NCI-H2196 treated with DMSO at 0.1 percent for 48 hours (cell line): ENCODE measurements around the gene CFAP74.
"Not testable (repeated sequence)": the region's sequence is repeated elsewhere in the genome, so short reads cannot be mapped to it uniquely, and the experiment has no call there.

ENCODE experiments used
- DNase-seq: peaks from one replicate; lab custom pipeline; 2025; ENCODE audit not compliant: unreplicated experiment; lab: John Stamatoyannopoulos, UW

The CFAP74 gene

DNA sequence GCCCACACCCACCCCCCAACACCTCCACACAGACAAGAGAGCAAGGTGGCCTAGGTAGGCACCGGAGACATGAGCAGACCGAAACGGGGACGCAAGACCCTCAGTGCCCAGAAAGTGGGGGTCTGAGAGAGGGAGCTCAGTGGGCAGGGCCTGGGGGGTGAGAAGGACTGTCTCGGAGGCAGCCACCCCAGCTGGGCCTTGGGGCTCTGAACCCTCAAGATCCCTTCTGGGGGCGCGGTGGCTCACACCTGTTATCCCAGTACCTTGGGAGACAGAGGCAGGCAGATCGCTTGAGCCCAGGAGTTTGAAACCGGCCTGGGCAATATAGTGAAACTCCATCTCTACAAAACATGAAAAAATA, 103.6 kb downstream of the CFAP74 start:
- no peak for DNase-seq

- no peak for DNase-seq
These were observed 104.2 kb downstream of the CFAP74 start for GRCh38 chr1:1899266-1899966.

DNA sequence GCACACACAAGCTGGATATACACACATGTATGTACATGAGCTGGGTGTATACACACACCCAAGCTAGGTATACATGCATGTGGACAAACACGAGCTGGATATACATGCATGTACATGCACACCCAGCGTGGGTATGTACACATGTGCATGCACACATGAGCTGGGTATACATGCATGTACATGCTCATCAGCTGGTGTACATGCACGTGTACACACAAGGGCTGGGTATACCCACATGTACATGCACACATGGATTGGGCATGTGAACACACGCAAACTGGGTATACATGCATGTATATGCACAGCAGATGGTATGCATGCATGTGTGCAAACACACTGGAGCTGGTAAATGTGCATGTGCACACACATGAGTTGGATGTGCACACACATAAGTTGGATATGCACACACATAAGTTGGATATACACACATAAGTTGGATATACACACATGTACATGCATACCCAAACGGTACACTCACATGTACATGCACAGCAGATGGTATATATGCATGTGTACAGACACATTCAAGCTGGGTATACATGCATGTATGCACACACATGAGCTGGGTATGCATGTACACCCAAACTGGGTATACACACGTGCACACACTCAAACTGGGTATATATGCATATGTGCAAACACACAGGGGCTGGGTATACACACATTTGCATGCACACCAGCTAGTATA, 105.2 kb downstream of the CFAP74 start:
- no peak for DNase-seq

DNA sequence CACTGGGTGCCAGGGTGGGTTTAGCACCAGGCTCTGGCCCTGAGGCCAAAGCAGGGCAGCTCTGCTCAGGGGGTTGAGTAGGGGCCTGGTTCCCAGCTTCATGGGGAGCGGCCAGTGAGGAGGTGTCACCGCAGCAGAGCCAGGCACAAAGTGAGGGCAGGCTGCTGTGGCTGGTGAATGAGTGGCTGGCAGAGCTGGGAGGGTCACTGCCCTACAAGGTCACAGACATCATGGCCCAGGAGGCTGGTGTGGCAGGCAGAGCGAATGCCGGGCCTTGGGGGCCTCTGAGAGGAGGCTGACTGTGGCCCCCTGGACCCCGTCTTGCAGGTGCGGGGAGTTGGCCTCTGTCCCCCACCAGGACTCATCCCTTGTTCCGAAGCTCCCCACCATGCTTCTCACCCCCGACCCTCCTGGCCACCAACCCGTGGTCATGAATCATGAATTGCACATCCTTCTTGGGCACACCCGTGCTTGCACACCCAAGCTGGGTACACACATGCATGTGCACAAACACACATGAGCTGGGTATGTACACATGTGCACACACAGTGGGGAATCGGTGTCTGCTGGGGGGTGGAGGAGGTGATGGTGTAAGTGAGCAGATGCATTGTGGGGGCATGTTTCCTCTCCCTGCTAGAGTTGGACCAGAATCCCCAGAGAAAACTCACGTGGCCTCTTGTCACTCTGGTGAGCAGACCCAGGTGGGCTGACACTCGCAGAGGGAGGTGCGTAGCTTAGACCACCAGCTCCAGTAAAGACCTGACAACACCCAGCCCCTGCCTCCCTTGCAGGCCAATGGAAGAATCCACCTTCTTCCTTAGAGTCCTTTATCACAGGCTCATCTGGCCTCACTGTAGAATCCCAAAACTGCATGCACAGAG, 107.9 kb downstream of the CFAP74 start:
- no peak for DNase-seq

GRCh38 chr1:1895060-1895418, 108.5 kb downstream of the CFAP74 start:
- DNase-seq = no peak

GRCh38 chr1:1894354-1895059, 109.1 kb downstream of the CFAP74 start:
- no peak for DNase-seq

DNA sequence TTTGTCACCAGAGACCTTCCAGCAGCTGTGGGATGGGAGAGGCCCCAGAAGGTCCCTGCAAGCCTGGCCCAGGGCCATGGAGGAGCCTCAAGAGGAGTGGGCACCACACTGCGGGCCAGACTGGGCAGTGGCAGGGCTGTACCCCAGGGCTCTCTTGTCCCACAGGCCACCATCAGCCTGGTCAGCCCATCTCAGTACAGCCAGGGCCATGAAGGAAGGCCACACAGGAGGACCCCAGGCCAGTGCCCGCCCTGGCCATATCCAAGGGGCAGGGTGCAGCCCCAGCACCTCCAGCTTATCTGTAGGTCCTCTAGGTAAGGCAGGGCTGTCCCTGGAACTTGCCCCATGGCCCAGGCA, 109.6 kb downstream of the CFAP74 start:
- DNase-seq = no peak

GRCh38 chr1:1893291-1893985, 110.1 kb downstream of the CFAP74 start:
- no peak for DNase-seq

GRCh38 chr1:1892763-1893120, 110.8 kb downstream of the CFAP74 start:
- no peak for DNase-seq

DNA sequence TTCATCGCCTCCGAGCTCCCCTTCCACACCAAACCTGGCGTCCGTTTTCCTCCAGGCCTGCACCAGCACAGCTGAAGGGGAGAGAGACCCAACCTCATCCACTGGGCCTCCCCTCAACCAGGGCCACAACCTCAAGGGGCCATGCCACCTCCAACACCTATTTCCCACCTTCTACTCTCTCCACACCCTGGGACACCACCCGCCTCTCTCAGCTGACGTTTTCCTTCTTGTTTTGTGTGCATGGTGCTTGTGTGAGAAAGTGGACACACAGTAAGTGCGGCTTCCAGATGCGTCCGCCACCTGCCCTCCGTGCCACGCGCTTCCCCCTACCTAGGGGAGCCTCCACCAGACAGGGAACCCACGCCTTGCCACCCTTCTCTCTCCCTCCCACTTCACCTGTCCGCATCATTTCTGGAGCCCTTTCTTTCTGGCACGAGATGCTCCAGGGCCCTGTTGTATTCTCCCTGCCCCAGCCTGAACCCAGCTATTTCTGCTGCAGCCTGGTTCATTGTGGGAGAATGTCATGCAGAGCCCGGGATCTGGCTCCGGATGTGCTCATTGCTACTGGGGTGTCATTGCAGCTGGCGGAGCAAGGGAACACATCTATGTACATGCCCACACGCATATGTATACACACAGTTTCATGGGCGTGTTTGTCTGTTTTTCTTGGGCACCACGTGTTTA, 111.4 kb downstream of the CFAP74 start:
- DNase-seq = no peak

DNA sequence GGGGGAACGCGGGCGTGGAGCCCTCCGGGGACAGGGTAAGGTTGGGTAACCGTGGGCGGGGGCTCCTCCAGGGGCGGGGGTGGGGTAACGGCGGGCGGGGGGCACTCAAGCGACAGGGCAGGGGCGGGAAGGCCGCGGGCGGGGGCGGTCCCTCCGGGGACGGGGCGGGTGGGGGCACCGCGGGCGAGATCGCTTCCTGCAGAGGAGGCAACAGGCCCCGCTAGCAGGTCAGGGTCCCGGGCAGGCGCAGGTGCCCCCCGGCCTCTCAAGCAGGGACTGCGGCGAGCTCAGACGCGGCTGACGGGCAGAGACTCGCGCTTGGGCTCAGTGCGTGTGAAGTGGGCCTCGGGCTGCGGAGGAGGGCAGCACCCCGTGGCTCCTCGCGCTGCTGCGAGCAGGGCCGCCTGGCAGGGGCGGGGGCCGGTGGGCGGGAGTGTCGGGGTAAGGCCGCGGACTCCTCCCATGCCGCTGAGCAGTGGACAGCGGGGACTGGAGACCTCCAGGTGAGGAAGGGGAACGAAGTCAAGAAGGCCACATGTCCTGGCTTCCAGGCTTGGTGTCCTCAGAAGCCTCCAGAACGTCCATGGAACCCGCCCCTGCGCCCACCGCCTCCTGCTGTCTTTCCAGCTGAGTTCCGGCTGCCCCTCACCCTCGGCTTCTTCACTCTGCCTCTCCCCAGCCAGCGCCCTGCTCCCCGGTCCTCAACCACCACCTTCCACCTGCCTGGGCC, 112.1 kb downstream of the CFAP74 start:
- peak; percentile 56 for DNase-seq

DNA sequence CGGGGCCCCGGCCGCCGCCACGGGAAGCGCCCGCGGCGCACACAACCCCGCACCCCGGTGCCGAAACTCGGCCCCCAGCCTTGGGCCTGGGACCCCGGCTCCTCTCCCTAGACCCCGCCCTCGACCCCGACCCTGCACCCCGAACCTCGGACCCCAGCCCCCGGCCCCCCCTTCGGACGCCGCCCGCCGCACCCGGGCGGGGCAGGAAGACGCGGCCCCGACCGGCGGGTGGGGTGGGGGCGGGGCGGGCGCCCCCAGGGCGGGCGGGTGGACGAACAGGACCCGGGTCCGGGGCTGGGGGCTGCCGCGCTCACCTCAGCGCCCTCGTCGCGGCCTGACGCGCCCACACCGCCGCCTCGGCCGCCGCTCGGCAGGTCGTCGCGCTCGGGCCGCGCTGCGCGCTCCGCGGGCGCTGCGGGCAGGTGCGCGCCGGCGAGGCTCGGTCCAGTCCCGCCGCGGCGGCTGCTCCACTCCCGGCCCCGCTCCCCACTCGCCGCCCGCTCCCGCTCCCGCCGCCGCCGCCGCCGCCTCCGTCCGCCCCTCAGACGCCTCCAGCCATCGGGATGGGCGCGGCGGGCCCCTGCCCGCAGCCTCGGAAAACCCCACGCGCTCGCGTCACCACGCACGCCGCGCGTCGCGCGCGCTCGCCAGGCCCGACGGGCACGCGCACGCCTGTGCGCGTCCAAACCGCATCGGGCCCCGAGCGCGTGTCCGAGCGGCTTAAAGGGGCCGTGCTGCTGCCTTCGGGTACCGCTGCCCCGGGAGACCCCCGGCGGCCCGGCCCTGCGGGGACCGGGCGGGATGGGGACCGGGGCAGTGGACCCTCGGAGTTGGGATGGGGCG, 112.9 kb downstream of the CFAP74 start, which contains the start of gene GNB1:
Gene GNB1, minus strand, starts transcription at position 582 of the 843 bp plus-strand sequence. CDS start 65,634 bp downstream, outside the sequence.
- peak; percentile 63 for DNase-seq

- no peak for DNase-seq
These were observed 113.6 kb downstream of the CFAP74 start for GRCh38 chr1:1889847-1890505.

DNA sequence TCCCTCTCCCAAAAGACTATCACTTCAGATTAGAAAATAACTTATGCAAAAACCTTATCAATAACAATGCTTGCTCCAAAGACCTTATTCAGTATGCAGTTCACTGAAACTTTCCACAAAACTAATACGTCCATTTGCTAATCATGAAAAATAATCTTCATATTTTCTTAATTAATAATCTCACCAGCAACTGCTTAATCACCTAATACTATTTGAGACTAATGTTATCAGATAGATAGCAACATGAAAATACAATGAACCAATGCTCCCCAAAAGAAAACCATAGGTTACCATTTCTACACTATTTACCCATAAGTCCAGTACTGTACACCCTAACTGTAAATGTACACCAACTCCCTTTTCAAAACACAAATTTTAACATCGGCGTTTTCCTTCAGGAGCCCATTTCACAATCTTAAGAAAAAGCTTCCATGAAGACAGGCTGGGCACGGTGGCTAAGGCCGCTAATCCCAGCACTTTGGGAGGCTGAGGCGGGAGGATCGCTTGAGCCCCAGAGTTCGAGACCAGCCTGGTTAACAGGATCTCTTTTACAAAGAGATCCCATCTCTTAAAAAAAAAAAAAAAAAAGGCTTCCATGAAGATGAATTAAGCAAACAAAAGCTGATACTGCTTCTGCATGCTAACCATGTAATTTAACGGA, 114.4 kb downstream of the CFAP74 start:
- DNase-seq = no peak

GRCh38 chr1:1883890-1884289, 119.7 kb downstream of the CFAP74 start:
- not testable (repeated sequence) for DNase-seq

GRCh38 chr1:1883092-1883873, 120.3 kb downstream of the CFAP74 start:
- DNase-seq = no peak

GRCh38 chr1:1881727-1882126, 121.9 kb downstream of the CFAP74 start:
- DNase-seq = no peak
